Omental fat pad (tissue), 4 donors: ENCODE measurements around the gene NAGS. TPM values are rescaled to one million over a fixed set of nuclear protein-coding genes. Genes with fewer than 3 reads are reported as not detected.
"Not testable (repeated sequence)": the region's sequence is repeated elsewhere in the genome, so short reads cannot be mapped to it uniquely, and the experiment has no call there.

Source experiments
- ATAC-seq: fragments of 150-250 bp; one replicate; pipeline ENCODE4 v1.9.1; 2016; ENCODE audit warnings: mild to moderate bottlenecking, moderate library complexity; ENCODE audit not compliant: low FRiP score
- DNase-seq: peaks from one replicate; pipeline ENCODE4 v3.0.0-alpha.2; 2019; ENCODE audit warnings: low spot score
- CTCF ChIP-seq, 3 donors: fragments of 450-650 bp; IDR thresholded peaks; one replicate each; pipeline ENCODE4 v1.5.1; 2016 to 2017; ENCODE audit warnings: antibody characterized with exemption in 3 of 3, mild to moderate bottlenecking in 3 of 3, moderate library complexity in 2 of 3
- total RNA-seq, 4 donors: library from RNA; depleted of rRNA; stranded (reverse); fragments of >200 nt; gene quantifications; one replicate each; pipeline ENCODE4 v1.1.0, GENCODE V29; 2016

NAGS gene
- total RNA-seq, 4 donors from 2014 or later, result 0.37 to 1.6 (median 0.77) TPM

- no peak for DNase-seq
- no peak for ATAC-seq
- TF ChIP-seq CTCF (IDR thresholded peaks at IDR 0.05), result no peak
Measured at GRCh38 chr17:43986225-43986981, 18.0 kb upstream of the NAGS start.

GRCh38 chr17:43987131-43988021, 17.0 kb upstream of the NAGS start:
- ATAC-seq (no peak), DNase-seq (no peak)
- TF ChIP-seq CTCF (IDR thresholded peaks at IDR 0.05), result no peak

GRCh38 chr17:43988301-43988700, 16.1 kb upstream of the NAGS start:
- TF ChIP-seq CTCF (IDR thresholded peaks at IDR 0.05), result no peak
- no peak for ATAC-seq
- DNase-seq, result no peak

- TF ChIP-seq CTCF (IDR thresholded peaks at IDR 0.05), result no peak
- no peak for ATAC-seq
- DNase-seq, result no peak
Measured at GRCh38 chr17:43992641-43993040, 11.8 kb upstream of the NAGS start.

GRCh38 chr17:43994272-43995149, 9.9 kb upstream of the NAGS start:
- DNase-seq (no peak), ATAC-seq (peak; percentile 92)
- no peak for TF ChIP-seq CTCF (IDR thresholded peaks at IDR 0.05)

- no peak for DNase-seq
- TF ChIP-seq CTCF (IDR thresholded peaks at IDR 0.05), result no peak
- no peak for ATAC-seq
Measured at GRCh38 chr17:43995150-43995471, 9.3 kb upstream of the NAGS start.

- not testable (repeated sequence) for DNase-seq, ATAC-seq
Measured at GRCh38 chr17:43997180-43997579, 7.2 kb upstream of the NAGS start.
